ENCODE data around the gene AKR1B15. TPM values are rescaled to one million over a fixed set of nuclear protein-coding genes. Genes with fewer than 3 reads are reported as not detected.

AKR1B15 gene
- total and polyA plus RNA-seq, 2 experiments from 2014 or later: 0.21 to 2.6 TPM

DNA sequence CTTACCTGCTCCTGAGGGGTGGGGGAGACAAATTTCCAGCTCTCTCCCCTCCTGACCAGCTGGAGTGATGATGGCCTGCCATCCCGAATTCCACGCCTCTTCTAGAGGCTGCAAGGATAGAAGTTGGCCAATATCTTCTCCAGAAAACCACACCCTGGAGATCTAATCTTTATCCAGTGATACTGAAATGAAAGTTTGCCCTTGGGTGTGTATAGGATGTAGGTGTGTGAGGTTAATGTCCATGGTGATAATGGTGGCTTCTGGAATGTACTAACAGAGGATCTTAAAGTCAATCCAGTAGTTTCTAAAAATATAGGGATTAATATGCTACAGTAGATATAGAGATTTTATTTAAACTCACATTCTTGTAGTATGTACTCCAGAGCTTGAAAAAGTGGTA is 22.2 kb downstream of the AKR1B15 start:
- TF ChIP-seq, protein P1, sequence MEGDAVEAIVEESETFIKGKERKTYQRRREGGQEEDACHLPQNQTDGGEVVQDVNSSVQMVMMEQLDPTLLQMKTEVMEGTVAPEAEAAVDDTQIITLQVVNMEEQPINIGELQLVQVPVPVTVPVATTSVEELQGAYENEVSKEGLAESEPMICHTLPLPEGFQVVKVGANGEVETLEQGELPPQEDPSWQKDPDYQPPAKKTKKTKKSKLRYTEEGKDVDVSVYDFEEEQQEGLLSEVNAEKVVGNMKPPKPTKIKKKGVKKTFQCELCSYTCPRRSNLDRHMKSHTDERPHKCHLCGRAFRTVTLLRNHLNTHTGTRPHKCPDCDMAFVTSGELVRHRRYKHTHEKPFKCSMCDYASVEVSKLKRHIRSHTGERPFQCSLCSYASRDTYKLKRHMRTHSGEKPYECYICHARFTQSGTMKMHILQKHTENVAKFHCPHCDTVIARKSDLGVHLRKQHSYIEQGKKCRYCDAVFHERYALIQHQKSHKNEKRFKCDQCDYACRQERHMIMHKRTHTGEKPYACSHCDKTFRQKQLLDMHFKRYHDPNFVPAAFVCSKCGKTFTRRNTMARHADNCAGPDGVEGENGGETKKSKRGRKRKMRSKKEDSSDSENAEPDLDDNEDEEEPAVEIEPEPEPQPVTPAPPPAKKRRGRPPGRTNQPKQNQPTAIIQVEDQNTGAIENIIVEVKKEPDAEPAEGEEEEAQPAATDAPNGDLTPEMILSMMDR (IDR thresholded peaks at IDR 0.05; ENCODE audit: low read depth, low read length): no peak
- no peak for DNase-seq (ENCODE audit: low read depth in 1 of 2, low spot score in 1 of 2)
- no peaks in the 10 kb centered on the region for H3K36me3 ChIP-seq
- no peak overlapping the region for H3K4me3 ChIP-seq
- H3K4me1 ChIP-seq (ENCODE audit: low read depth): no peaks in the 10 kb centered on the region
- H3K27ac ChIP-seq: no peak overlapping the region
- no peaks in the 10 kb centered on the region for H3K9me3 ChIP-seq (ENCODE audit: low read depth)
- H3K27me3 ChIP-seq: no peaks in the 10 kb centered on the region

DNA sequence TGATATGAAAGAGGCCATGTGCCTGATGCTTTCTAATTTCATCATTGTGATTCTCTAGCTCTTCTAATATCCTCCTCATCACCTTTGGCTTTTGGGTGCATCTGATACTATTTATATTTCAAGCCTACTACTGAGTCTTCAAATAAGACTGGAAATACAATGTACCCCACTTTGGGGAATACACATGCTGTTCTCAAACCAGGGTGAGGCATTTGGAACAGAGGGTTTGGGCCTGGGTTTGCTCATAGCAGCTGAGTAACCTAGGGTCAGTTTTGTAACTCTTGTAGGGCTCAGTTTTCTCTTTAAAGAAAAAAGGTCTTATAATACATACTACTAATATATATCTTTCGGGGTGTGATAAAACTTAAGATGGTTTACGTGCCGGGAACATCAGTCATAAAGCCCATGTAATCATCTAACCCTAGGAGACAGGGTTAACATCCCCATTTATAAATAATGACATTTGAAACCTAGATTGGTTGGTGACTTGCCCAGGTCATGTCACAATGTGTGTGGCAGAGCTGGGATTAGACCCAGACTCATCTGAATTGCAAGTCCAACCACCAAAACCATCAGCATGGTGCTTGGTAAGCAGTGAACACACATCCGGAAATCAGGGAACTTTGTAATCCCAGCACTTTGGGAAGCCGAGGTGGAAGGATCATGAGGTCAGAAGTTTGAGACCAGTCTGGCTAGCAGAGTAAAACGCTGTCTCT is 23.0 kb downstream of the AKR1B15 start:
- TF ChIP-seq, protein P1 (IDR thresholded peaks at IDR 0.05; ENCODE audit: low read depth, low read length): no peak
- Histone ChIP-seq H3K4me1 (ENCODE audit: low read depth) (no peaks in the 10 kb centered on the region), H3K27ac (no peak overlapping the region), H3K9me3 (ENCODE audit: low read depth) (no peaks in the 10 kb centered on the region), H3K4me3 (no peak overlapping the region), H3K27me3 (no peaks in the 10 kb centered on the region), H3K36me3 (no peaks in the 10 kb centered on the region)
- no peak for DNase-seq (ENCODE audit: low read depth in 1 of 2, low spot score in 1 of 2)

DNA sequence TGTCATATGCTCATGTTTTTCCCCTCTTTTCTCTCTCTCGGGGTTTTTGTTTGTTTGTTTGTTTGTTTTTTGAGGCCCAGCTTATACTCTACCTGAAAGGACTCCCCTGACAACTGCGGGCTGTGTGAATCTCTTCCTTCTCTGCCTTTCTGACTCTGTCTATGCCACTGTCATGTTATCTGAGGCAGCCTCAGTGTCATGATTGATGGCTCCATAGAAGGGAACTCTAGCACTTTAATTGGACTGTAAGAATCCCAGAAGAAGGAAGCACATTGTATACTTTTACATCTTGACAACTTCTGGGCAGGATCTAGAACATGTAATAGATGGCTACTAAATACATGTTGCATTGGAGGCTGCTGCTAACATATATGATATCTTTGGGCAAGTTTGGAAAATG is 25.4 kb downstream of the AKR1B15 start:
- no peak for DNase-seq (ENCODE audit: low read depth in 1 of 2, low spot score in 1 of 2)
- TF ChIP-seq, protein P1 (IDR thresholded peaks at IDR 0.05; ENCODE audit: low read depth, low read length): no peak
- H3K9me3 ChIP-seq (ENCODE audit: low read depth): no peaks in the 10 kb centered on the region
- H3K27ac ChIP-seq: no peak overlapping the region
- no peaks in the 10 kb centered on the region for H3K4me1 ChIP-seq (ENCODE audit: low read depth)
- H3K4me3 ChIP-seq: no peak overlapping the region
- H3K36me3 ChIP-seq: no peaks in the 10 kb centered on the region
- H3K27me3 ChIP-seq: no peaks in the 10 kb centered on the region

DNA sequence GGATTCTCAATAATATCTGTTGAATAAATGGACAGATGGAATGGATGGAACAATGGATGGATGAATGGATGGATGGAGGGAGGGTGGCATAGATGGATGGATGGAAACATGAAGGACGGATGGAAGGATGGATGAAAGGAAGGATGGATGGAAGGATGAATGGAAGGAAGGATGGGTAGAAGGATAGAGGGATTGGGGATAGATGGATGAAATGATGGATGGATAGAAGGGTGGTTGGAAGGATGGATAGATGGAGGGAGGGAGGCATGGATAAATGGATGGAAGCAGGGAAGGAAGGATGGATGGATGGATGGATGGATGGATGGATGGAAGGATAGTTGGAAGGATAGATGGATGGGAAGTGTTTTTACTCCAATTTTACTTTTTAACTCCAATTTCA is 35.4 kb downstream of the AKR1B15 start:
- TF ChIP-seq, protein P1 (IDR thresholded peaks at IDR 0.05; ENCODE audit: low read depth, low read length): no peak
- Histone ChIP-seq H3K4me3 (no peak overlapping the region), H3K27me3 (no peaks in the 10 kb centered on the region), H3K27ac (no peak overlapping the region), H3K4me1 (ENCODE audit: low read depth) (no peaks in the 10 kb centered on the region), H3K9me3 (ENCODE audit: low read depth) (no peaks in the 10 kb centered on the region), H3K36me3 (no peaks in the 10 kb centered on the region)
- no peak for DNase-seq (ENCODE audit: low read depth in 1 of 2, low spot score in 1 of 2)

DNA sequence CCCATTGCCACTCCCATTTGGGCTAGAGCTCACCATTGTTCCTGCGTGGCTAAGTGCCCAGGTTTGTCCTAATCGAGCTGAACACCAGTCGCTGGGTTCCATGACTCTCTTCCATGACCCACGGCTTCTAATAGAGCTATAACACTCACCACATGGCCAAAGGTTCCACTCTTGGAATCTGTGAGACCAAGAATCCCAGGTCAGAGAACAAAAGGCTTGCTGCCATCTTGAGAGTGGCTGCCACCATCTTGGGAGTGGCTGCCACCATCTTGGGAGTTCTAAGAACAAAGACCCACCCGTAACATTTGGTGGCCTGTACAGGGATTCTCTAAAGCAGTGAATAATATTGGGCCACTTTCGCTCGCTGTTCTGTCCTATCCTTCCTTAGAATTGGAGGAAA is 37.0 kb downstream of the AKR1B15 start:
- Histone ChIP-seq H3K27ac (no peak overlapping the region), H3K36me3 (no peaks in the 10 kb centered on the region), H3K27me3 (no peaks in the 10 kb centered on the region), H3K4me1 (ENCODE audit: low read depth) (no peaks in the 10 kb centered on the region), H3K9me3 (ENCODE audit: low read depth) (no peaks in the 10 kb centered on the region), H3K4me3 (no peak overlapping the region)
- TF ChIP-seq, protein P1 (IDR thresholded peaks at IDR 0.05; ENCODE audit: low read depth, low read length): no peak
- no peak for DNase-seq (ENCODE audit: low read depth in 1 of 2, low spot score in 1 of 2)

All from cardiac muscle cell (in vitro differentiated cells and primary cell).